ENCODE data around the gene STRADA.

Gene STRADA

GRCh38 chr17:63772801-63773271 is 31.2 kb upstream of the STRADA start:
- peak overlapping the region; percentile 39 for H3K4me2 ChIP-seq
- H4K20me1 ChIP-seq (ENCODE audit: insufficient read depth): peaks cover 4% of the 10 kb centered on the region; the same call in 1 of the 2 replicates

GRCh38 chr17:63768433-63768832 is 26.8 kb upstream of the STRADA start:
- no peak for TF ChIP-seq CTCF (conservative IDR thresholded peaks at IDR 0.05; ENCODE audit: low read depth, low read length)
- H2AFZ ChIP-seq (ENCODE audit: low read depth): no peak overlapping the region
- H3K27ac ChIP-seq: no peak overlapping the region
- peaks cover 77% of the 10 kb centered on the region for H3K79me2 ChIP-seq (ENCODE audit: insufficient read depth, low read depth)
- peaks cover 17% of the 10 kb centered on the region for H3K4me1 ChIP-seq (ENCODE audit: low read depth, poor library complexity, severe bottlenecking)
- H3K4me2 ChIP-seq: no peak overlapping the region
- no peaks in the 10 kb centered on the region for H3K27me3 ChIP-seq (ENCODE audit: insufficient read depth, low read depth)
- H3K36me3 ChIP-seq (ENCODE audit: insufficient read depth): peaks cover 7% of the 10 kb centered on the region; the same call in 1 of the 2 replicates
- H3K4me3 ChIP-seq (IDR thresholded peaks at IDR 0.05; ENCODE audit: insufficient read depth, low read depth, low read length): no peak overlapping the region
- H4K20me1 ChIP-seq (ENCODE audit: insufficient read depth): 0 out of 2 replicates have a peak, but pooled peaks cover 4% of the 10 kb centered on the region
- H3K9ac ChIP-seq: no peak overlapping the region

More at GRCh38 chr17:63772801-63773271, 31.2 kb upstream of the STRADA start:
- Histone ChIP-seq H3K36me3 (ENCODE audit: insufficient read depth) (no peaks in the 10 kb centered on the region), H3K79me2 (ENCODE audit: insufficient read depth, low read depth) (peaks cover 92% of the 10 kb centered on the region), H3K4me3 (IDR thresholded peaks at IDR 0.05; ENCODE audit: insufficient read depth, low read depth, low read length) (peak overlapping the region; percentile 65), H3K9ac (peak overlapping the region; percentile 88), H3K27ac (peak overlapping the region; percentile 92), H2AFZ (ENCODE audit: low read depth) (peak overlapping the region; percentile 43), H3K27me3 (ENCODE audit: insufficient read depth, low read depth) (no peaks in the 10 kb centered on the region), H3K4me1 (ENCODE audit: low read depth, poor library complexity, severe bottlenecking) (peaks cover 25% of the 10 kb centered on the region)
- TF ChIP-seq CTCF (conservative IDR thresholded peaks at IDR 0.05; ENCODE audit: low read depth, low read length): no peak

GRCh38 chr17:63766754-63767153 is 25.2 kb upstream of the STRADA start:
- Histone ChIP-seq H4K20me1 (ENCODE audit: insufficient read depth) (0 out of 2 replicates have a peak, but pooled peaks cover 4% of the 10 kb centered on the region), H3K4me1 (ENCODE audit: low read depth, poor library complexity, severe bottlenecking) (peaks cover 13% of the 10 kb centered on the region), H3K4me3 (IDR thresholded peaks at IDR 0.05; ENCODE audit: insufficient read depth, low read depth, low read length) (no peak overlapping the region), H3K9ac (no peak overlapping the region), H3K27me3 (ENCODE audit: insufficient read depth, low read depth) (no peaks in the 10 kb centered on the region), H3K36me3 (ENCODE audit: insufficient read depth) (peaks cover 7% of the 10 kb centered on the region; the same call in 1 of the 2 replicates), H3K27ac (no peak overlapping the region), H2AFZ (ENCODE audit: low read depth) (no peak overlapping the region), H3K4me2 (no peak overlapping the region), H3K79me2 (ENCODE audit: insufficient read depth, low read depth) (peaks cover 61% of the 10 kb centered on the region)
- TF ChIP-seq CTCF (conservative IDR thresholded peaks at IDR 0.05; ENCODE audit: low read depth, low read length): no peak

GRCh38 chr17:63764716-63765115 is 23.1 kb upstream of the STRADA start:
- Histone ChIP-seq H3K27me3 (ENCODE audit: insufficient read depth, low read depth) (no peaks in the 10 kb centered on the region), H3K4me1 (ENCODE audit: low read depth, poor library complexity, severe bottlenecking) (peaks cover 7% of the 10 kb centered on the region), H2AFZ (ENCODE audit: low read depth) (no peak overlapping the region), H4K20me1 (ENCODE audit: insufficient read depth) (0 out of 2 replicates have a peak, but pooled peaks cover 4% of the 10 kb centered on the region), H3K79me2 (ENCODE audit: insufficient read depth, low read depth) (peaks cover 41% of the 10 kb centered on the region), H3K27ac (no peak overlapping the region), H3K4me3 (IDR thresholded peaks at IDR 0.05; ENCODE audit: insufficient read depth, low read depth, low read length) (no peak overlapping the region), H3K36me3 (ENCODE audit: insufficient read depth) (peaks cover 7% of the 10 kb centered on the region; the same call in 1 of the 2 replicates), H3K9ac (no peak overlapping the region), H3K4me2 (no peak overlapping the region)
- TF ChIP-seq CTCF (conservative IDR thresholded peaks at IDR 0.05; ENCODE audit: low read depth, low read length): no peak

Data from KMS-11 (cell line).